PFSK-1 (cell line): ENCODE data around the gene CENPC.

ENCODE experiments used
- FOXP2 ChIP-seq: optimal IDR thresholded peaks from 2 replicates; pipeline ENCODE3; 2011; ENCODE audit warnings: borderline replicate concordance, control low read depth, inconsistent platforms; ENCODE audit not compliant: insufficient read depth; ENCODE audit errors: extremely low read length, extremely low read depth
- POLR2AphosphoS5 ChIP-seq: IDR thresholded peaks from 2 replicates; pipeline ENCODE4 v1.6.1; 2012; ENCODE audit warnings: low read depth, mild to moderate bottlenecking, control low read depth, low read length, moderate library complexity
- SIN3A ChIP-seq: IDR thresholded peaks from 2 replicates; pipeline ENCODE4 v1.6.1; 2012; ENCODE audit warnings: mild to moderate bottlenecking, low read length, moderate library complexity, borderline replicate concordance; ENCODE audit not compliant: insufficient read depth
- TAF1 ChIP-seq: IDR thresholded peaks from 2 replicates; pipeline ENCODE4 v1.6.1; 2012; ENCODE audit warnings: low read length, control low read depth, borderline replicate concordance; ENCODE audit not compliant: insufficient read depth
- TF ChIP-seq, protein P1 (sequence below), 2 experiments: IDR thresholded peaks; 2 replicates each; pipeline versions ENCODE4 v1.6.1 to v1.8.0; 2011 to 2012; ENCODE audit warnings: low read depth in 2 of 2, low read length in 2 of 2, control low read depth in 1 of 2, inconsistent platforms in 1 of 2, mild to moderate bottlenecking in 1 of 2, moderate library complexity in 1 of 2; ENCODE audit not compliant: insufficient read depth in 1 of 2

DNA sequence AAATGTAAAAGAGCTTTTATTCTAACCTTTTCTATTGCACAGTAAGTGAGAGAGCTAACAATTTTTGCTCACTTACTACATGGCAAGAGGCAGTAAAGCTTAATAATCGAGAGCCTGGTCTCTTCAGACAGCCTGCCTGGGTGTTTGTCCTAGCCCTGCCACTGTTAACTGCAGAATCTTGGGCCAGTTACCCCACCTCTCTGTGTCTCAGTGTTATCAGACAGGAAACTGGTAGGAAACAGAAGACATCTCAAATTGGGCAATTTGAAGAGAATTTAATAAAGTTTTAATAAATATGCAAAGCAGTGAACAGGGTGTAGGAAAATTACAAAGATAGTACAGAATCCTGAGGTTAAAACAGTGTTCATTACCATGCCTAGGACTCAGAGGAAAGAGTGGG lies 26.7 kb upstream of the CENPC start:
- TF ChIP-seq TAF1 (no peak), SIN3A (no peak), POLR2AphosphoS5 (no peak), FOXP2 (no peak)
- TF ChIP-seq, protein P1, sequence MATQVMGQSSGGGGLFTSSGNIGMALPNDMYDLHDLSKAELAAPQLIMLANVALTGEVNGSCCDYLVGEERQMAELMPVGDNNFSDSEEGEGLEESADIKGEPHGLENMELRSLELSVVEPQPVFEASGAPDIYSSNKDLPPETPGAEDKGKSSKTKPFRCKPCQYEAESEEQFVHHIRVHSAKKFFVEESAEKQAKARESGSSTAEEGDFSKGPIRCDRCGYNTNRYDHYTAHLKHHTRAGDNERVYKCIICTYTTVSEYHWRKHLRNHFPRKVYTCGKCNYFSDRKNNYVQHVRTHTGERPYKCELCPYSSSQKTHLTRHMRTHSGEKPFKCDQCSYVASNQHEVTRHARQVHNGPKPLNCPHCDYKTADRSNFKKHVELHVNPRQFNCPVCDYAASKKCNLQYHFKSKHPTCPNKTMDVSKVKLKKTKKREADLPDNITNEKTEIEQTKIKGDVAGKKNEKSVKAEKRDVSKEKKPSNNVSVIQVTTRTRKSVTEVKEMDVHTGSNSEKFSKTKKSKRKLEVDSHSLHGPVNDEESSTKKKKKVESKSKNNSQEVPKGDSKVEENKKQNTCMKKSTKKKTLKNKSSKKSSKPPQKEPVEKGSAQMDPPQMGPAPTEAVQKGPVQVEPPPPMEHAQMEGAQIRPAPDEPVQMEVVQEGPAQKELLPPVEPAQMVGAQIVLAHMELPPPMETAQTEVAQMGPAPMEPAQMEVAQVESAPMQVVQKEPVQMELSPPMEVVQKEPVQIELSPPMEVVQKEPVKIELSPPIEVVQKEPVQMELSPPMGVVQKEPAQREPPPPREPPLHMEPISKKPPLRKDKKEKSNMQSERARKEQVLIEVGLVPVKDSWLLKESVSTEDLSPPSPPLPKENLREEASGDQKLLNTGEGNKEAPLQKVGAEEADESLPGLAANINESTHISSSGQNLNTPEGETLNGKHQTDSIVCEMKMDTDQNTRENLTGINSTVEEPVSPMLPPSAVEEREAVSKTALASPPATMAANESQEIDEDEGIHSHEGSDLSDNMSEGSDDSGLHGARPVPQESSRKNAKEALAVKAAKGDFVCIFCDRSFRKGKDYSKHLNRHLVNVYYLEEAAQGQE (IDR thresholded peaks at IDR 0.05; ENCODE audit: insufficient read depth in 1 of 2, low read depth in 2 of 2, low read length in 2 of 2) = no peak
